SK-N-SH (cell line): Measurements from ENCODE around the gene GPX7. TPM values are rescaled to one million over a fixed set of nuclear protein-coding genes. Genes with fewer than 3 reads are reported as not detected.

Experiments used
- CTCF ChIA-PET: fragments of 300-600, 350-600 bp; formaldehyde crosslinking; extraction: SDS; loops from one replicate; lab custom pipeline; 2021; lab: Yijun Ruan, JAX
- POLR2A ChIA-PET: fragments of 350-600 bp; sonication (Branson Sonifier 250); formaldehyde crosslinking; extraction: SDS; loops from one replicate; lab custom pipeline; 2020; ENCODE audit warnings: antibody characterized with exemption, inconsistent platforms; lab: Yijun Ruan, JAX
- DNase-seq: peaks from one replicate; pipeline ENCODE4 v3.0.0; 2012
- H2AFZ ChIP-seq: fragments of 200-600 bp; sonication (generic); 2 replicates; pipeline ENCODE4 v1.8.1; 2016; ENCODE audit warnings: antibody characterized with exemption, mild to moderate bottlenecking, low read depth
- H3F3A ChIP-seq: fragments of 200-600 bp; sonication (generic); replicated peaks from 2 replicates; pipeline ENCODE3; 2016; ENCODE audit warnings: antibody characterized with exemption, mild to moderate bottlenecking; ENCODE audit not compliant: insufficient read depth
- H3K27ac ChIP-seq, 2 experiments: fragments of 200-500 bp in 1 of 2; fragments of 200-600 bp in 1 of 2; sonication (Bioruptor generic) in 1 of 2; sonication (generic), shearing (Covaris generic) in 1 of 2; 2 replicates each; pipeline versions ENCODE4 v1.5.1 to v1.6.1; 2014 to 2016; ENCODE audit warnings: low read depth in 2 of 2, inconsistent platforms in 1 of 2, low read length in 1 of 2, mild to moderate bottlenecking in 1 of 2, mixed read lengths in 1 of 2
- H3K27me3 ChIP-seq: fragments of 200-600 bp; sonication (generic), shearing (Covaris generic); 2 replicates; pipeline ENCODE4 v1.6.1; 2016; ENCODE audit warnings: mixed run types; ENCODE audit not compliant: insufficient read depth
- H3K36me3 ChIP-seq, 2 experiments: fragments of 200-500 bp in 1 of 2; fragments of 200-600 bp in 1 of 2; sonication (Bioruptor generic) in 1 of 2; sonication (generic) in 1 of 2; replicated peaks in 1 of 2; 2 replicates each; pipeline versions ENCODE3 to v1.5.1; 2014 to 2016; ENCODE audit warnings: low read length in 1 of 2, mild to moderate bottlenecking in 1 of 2; ENCODE audit not compliant: insufficient read depth in 2 of 2, control insufficient read depth in 1 of 2
- H3K4me1 ChIP-seq, 2 experiments: fragments of 200-500 bp in 1 of 2; fragments of 200-600 bp in 1 of 2; sonication (Bioruptor generic) in 1 of 2; sonication (generic), shearing (Covaris generic) in 1 of 2; 2 replicates each; pipeline versions ENCODE4 v1.5.1 to v1.6.1; 2014 to 2016; ENCODE audit warnings: low read depth in 1 of 2, low read length in 1 of 2, mixed run types in 1 of 2; ENCODE audit not compliant: insufficient read depth in 2 of 2, control insufficient read depth in 1 of 2
- H3K4me2 ChIP-seq: fragments of 200-600 bp; sonication (generic), shearing (Covaris generic); 2 replicates; pipeline ENCODE4 v1.6.1; 2017; ENCODE audit warnings: mixed run types
- H3K4me3 ChIP-seq, 2 experiments: fragments of 200-500 bp in 1 of 2; fragments of 200-600 bp in 1 of 2; sonication (Bioruptor generic) in 1 of 2; sonication (generic), shearing (Covaris generic) in 1 of 2; 2 replicates each; pipeline versions ENCODE4 v1.5.1 to v1.8.1; 2014 to 2016; ENCODE audit warnings: low read depth in 2 of 2, inconsistent platforms in 1 of 2, low read length in 1 of 2, mild to moderate bottlenecking in 1 of 2, mixed read lengths in 1 of 2, moderate library complexity in 1 of 2
- H3K79me2 ChIP-seq: fragments of 200-600 bp; sonication (generic); 2 replicates; pipeline ENCODE4 v1.8.1; 2017; ENCODE audit warnings: mild to moderate bottlenecking; ENCODE audit not compliant: insufficient read depth
- H3K9ac ChIP-seq: fragments of 200-600 bp; sonication (generic); 2 replicates; pipeline ENCODE4 v1.6.1; 2017; ENCODE audit warnings: mixed run types
- H3K9me2 ChIP-seq: fragments of 200-600 bp; sonication (generic); 2 replicates; pipeline ENCODE4 v1.6.1; 2017; ENCODE audit warnings: mixed run types
- H3K9me3 ChIP-seq: fragments of 200-600 bp; sonication (generic); 2 replicates; pipeline ENCODE4 v1.6.1; 2017; ENCODE audit warnings: mixed run types, mild to moderate bottlenecking, moderate library complexity
- H4K20me1 ChIP-seq: fragments of 200-600 bp; sonication (generic); 2 replicates; pipeline ENCODE4 v1.6.1; 2017; ENCODE audit warnings: mild to moderate bottlenecking, mixed run types; ENCODE audit not compliant: insufficient read depth
- EZH2phosphoT487 ChIP-seq: fragments of 200-600 bp; sonication (generic); IDR thresholded peaks from 2 replicates; pipeline ENCODE4 v1.6.1; 2017; ENCODE audit warnings: low read depth, mixed run types, mild to moderate bottlenecking, antibody characterized with exemption, moderate library complexity, borderline replicate concordance
- GABPA ChIP-seq: IDR thresholded peaks from 2 replicates; pipeline ENCODE4 v1.4.0; 2012; ENCODE audit warnings: low read depth, mild to moderate bottlenecking
- GATA2 ChIP-seq: sonication (generic); formaldehyde crosslinking; IDR thresholded peaks from 2 replicates; pipeline ENCODE4 v1.5.0; 2020; ENCODE audit warnings: mild to moderate bottlenecking, missing genetic modification reagents
- MEF2A ChIP-seq: IDR thresholded peaks from 2 replicates; pipeline ENCODE4 v1.4.0; 2012; ENCODE audit warnings: low read depth, borderline replicate concordance
- NFIC ChIP-seq: IDR thresholded peaks from 2 replicates; pipeline ENCODE4 v1.4.0; 2012; ENCODE audit warnings: borderline replicate concordance
- NRF1 ChIP-seq: IDR thresholded peaks from 2 replicates; pipeline ENCODE4 v1.6.1; 2012; ENCODE audit warnings: low read depth, mild to moderate bottlenecking, low read length
- POLR2AphosphoS5 ChIP-seq: IDR thresholded peaks from 2 replicates; pipeline ENCODE4 v1.6.1; 2012; ENCODE audit warnings: low read depth, low read length
- RAD21 ChIP-seq: IDR thresholded peaks from 2 replicates; pipeline ENCODE4 v1.6.1; 2012; ENCODE audit warnings: mild to moderate bottlenecking, low read length
- RFX5 ChIP-seq: IDR thresholded peaks from 2 replicates; pipeline ENCODE4 v1.6.1; 2012; ENCODE audit warnings: mild to moderate bottlenecking, improper control_type of control experiment, low read length
- RXRA ChIP-seq: IDR thresholded peaks from 2 replicates; pipeline ENCODE4 v1.4.0; 2012; ENCODE audit warnings: low read depth, mild to moderate bottlenecking, borderline replicate concordance
- SMC3 ChIP-seq: IDR thresholded peaks from 2 replicates; pipeline ENCODE4 v1.6.1; 2012; ENCODE audit warnings: low read depth, low read length, improper control_type of control experiment
- TEAD4 ChIP-seq: IDR thresholded peaks from 2 replicates; pipeline ENCODE4 v1.4.0; 2012; ENCODE audit warnings: mild to moderate bottlenecking, borderline replicate concordance; ENCODE audit not compliant: insufficient read depth
- USF1 ChIP-seq: IDR thresholded peaks from 2 replicates; pipeline ENCODE4 v1.4.0; 2012; ENCODE audit warnings: low read depth, borderline replicate concordance
- WGBS: methylation state at CpG from one replicate; pipeline ENCODE4 v1.1.6; 2017; ENCODE audit warnings: low lambda C conversion rate; 5-methylcytosine and 5-hydroxymethylcytosine counted together
- polyA plus RNA-seq, 3 experiments: library from polyadenylated mRNA; depleted of rRNA; stranded (reverse); fragments of >200 nt; gene quantifications; 2 replicates each; pipeline ENCODE4 v1.2.3, GENCODE V29; 2012
- TF ChIP-seq, protein P1 (sequence below): fragments of 150-350 bp; IDR thresholded peaks from 2 replicates; pipeline ENCODE4 v1.6.1; 2017; ENCODE audit warnings: antibody characterized with exemption, low read length, low read depth, borderline replicate concordance
- TF ChIP-seq, protein P2 (sequence below): IDR thresholded peaks from 2 replicates; pipeline ENCODE4 v1.6.1; 2012; ENCODE audit warnings: mild to moderate bottlenecking, low read depth, low read length, moderate library complexity

GPX7 gene
- polyA plus RNA-seq, 1 of the 3 experiments (the other 2 are of a cell fraction): 6.2 TPM

DNA sequence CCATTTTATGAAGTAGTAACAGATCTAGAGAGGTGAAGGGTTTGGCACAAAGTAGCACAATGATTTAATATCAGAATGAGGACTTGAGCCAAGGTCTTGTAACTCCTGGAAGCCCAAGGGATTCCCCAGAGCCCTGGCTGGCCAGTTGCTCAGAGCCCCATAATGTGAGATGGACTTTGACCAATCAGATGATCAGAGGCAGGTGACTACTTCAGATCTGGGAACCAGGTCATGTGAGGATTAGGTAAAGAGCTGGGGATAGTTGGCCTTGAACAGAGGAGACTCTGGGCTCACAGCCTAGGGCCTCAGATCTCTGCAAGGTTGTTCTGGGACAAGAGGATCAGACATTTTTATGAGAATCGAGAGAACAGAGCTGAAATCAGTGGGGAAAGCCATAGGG lies 49.7 kb downstream of the GPX7 start:
- CTCF ChIA-PET: no interaction called here
- DNase-seq: no peak

More for the DNA sequence above, 49.7 kb downstream of the GPX7 start:
- no peak overlapping the region for H3K4me3 ChIP-seq
- 39% methylated on average over 1 of the region's 1 CpG for WGBS
- no peaks in the 10 kb centered on the region for H3K4me1 ChIP-seq
- no peak overlapping the region for H3K27ac ChIP-seq
- POLR2A ChIA-PET: no interaction called here
- H3K9me3 ChIP-seq: no peaks in the 10 kb centered on the region
- H3K4me2 ChIP-seq: no peak overlapping the region
- no peaks in the 10 kb centered on the region for H4K20me1 ChIP-seq
- no peak overlapping the region for H3K9ac ChIP-seq
- H3F3A ChIP-seq: no peaks in the 10 kb centered on the region
- H3K9me2 ChIP-seq: no peaks in the 10 kb centered on the region
- no peaks in the 10 kb centered on the region for H3K79me2 ChIP-seq
- H3K36me3 ChIP-seq: no peaks in the 10 kb centered on the region
- TF ChIP-seq, protein P1, sequence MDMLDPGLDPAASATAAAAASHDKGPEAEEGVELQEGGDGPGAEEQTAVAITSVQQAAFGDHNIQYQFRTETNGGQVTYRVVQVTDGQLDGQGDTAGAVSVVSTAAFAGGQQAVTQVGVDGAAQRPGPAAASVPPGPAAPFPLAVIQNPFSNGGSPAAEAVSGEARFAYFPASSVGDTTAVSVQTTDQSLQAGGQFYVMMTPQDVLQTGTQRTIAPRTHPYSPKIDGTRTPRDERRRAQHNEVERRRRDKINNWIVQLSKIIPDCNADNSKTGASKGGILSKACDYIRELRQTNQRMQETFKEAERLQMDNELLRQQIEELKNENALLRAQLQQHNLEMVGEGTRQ: no peak
- no peak for TF ChIP-seq RXRA
- no peak for TF ChIP-seq NRF1
- TF ChIP-seq POLR2AphosphoS5: no peak
- no peak for TF ChIP-seq EZH2phosphoT487
- TF ChIP-seq SMC3: no peak
- TF ChIP-seq RAD21: no peak
- no peak for TF ChIP-seq USF1
- no peak for TF ChIP-seq GABPA
- no peak for TF ChIP-seq GATA2 (CRISPR knock-in tag)
- no peak for TF ChIP-seq RFX5
- TF ChIP-seq MEF2A: no peak
- no peak for TF ChIP-seq NFIC
- no peak for TF ChIP-seq TEAD4
- TF ChIP-seq, protein P2, sequence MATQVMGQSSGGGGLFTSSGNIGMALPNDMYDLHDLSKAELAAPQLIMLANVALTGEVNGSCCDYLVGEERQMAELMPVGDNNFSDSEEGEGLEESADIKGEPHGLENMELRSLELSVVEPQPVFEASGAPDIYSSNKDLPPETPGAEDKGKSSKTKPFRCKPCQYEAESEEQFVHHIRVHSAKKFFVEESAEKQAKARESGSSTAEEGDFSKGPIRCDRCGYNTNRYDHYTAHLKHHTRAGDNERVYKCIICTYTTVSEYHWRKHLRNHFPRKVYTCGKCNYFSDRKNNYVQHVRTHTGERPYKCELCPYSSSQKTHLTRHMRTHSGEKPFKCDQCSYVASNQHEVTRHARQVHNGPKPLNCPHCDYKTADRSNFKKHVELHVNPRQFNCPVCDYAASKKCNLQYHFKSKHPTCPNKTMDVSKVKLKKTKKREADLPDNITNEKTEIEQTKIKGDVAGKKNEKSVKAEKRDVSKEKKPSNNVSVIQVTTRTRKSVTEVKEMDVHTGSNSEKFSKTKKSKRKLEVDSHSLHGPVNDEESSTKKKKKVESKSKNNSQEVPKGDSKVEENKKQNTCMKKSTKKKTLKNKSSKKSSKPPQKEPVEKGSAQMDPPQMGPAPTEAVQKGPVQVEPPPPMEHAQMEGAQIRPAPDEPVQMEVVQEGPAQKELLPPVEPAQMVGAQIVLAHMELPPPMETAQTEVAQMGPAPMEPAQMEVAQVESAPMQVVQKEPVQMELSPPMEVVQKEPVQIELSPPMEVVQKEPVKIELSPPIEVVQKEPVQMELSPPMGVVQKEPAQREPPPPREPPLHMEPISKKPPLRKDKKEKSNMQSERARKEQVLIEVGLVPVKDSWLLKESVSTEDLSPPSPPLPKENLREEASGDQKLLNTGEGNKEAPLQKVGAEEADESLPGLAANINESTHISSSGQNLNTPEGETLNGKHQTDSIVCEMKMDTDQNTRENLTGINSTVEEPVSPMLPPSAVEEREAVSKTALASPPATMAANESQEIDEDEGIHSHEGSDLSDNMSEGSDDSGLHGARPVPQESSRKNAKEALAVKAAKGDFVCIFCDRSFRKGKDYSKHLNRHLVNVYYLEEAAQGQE: no peak
- H2AFZ ChIP-seq: no peak overlapping the region
- no peaks in the 10 kb centered on the region for H3K27me3 ChIP-seq
